Transverse colon (tissue), 4 donors: Measurements from ENCODE around the gene COL24A1.

Source experiments
- CTCF ChIP-seq, 5 experiments: fragments of 200-600 bp in 3 of 5; fragments of 450-650 bp in 2 of 5; sonication (generic) in 3 of 5; IDR thresholded peaks; 1 replicate in 2 of 5; 2 replicates in 3 of 5; pipeline ENCODE4 v1.5.1; 2016 to 2017; ENCODE audit warnings: antibody characterized with exemption in 5 of 5, inconsistent platforms in 3 of 5, mild to moderate bottlenecking in 2 of 5, moderate library complexity in 1 of 5
- EP300 ChIP-seq: sonication (generic); formaldehyde crosslinking; IDR thresholded peaks from one replicate; pipeline ENCODE4 v1.6.1; 2017; ENCODE audit warnings: antibody characterized with exemption, low read depth
- POLR2A ChIP-seq: fragments of 450-650 bp; IDR thresholded peaks from one replicate; pipeline ENCODE4 v1.6.1; 2016; ENCODE audit warnings: antibody characterized with exemption, mild to moderate bottlenecking, moderate library complexity
- POLR2AphosphoS5 ChIP-seq, 3 donors: sonication (generic); formaldehyde crosslinking; IDR thresholded peaks; one replicate each; pipeline ENCODE4 v1.6.1; 2016; ENCODE audit warnings: antibody characterized with exemption in 3 of 3

- no peak for TF ChIP-seq CTCF (IDR thresholded peaks at IDR 0.05)
- no peak for TF ChIP-seq POLR2A
- TF ChIP-seq POLR2AphosphoS5 (IDR thresholded peaks at IDR 0.05), result no peak
- TF ChIP-seq EP300, result no peak
These were observed 17.8 kb downstream of the COL24A1 start for GRCh38 chr1:86138746-86139145.
